AG04450 (cell line): ENCODE data around the gene LRMDA. TPM values are rescaled to one million over a fixed set of nuclear protein-coding genes. Genes with fewer than 3 reads are reported as not detected.

Experiments used
- CTCF ChIA-PET: fragments of 300-600, 350-600 bp; formaldehyde crosslinking; extraction: SDS; loops from one replicate; lab custom pipeline; 2022; ENCODE audit warnings: antibody characterized with exemption, inconsistent platforms; lab: Charles Lee
- POLR2A ChIA-PET: fragments of 350-600 bp; formaldehyde crosslinking; extraction: SDS; loops from one replicate; lab custom pipeline; 2021; ENCODE audit warnings: antibody characterized with exemption, inconsistent platforms; lab: Yijun Ruan, JAX
- DNase-seq: peaks from one replicate; pipeline ENCODE4 v3.0.0-alpha.2; 2011; ENCODE audit warnings: low read depth, low spot score
- H3K27ac ChIP-seq: one replicate; pipeline ENCODE4 v1.5.1; 2012; ENCODE audit warnings: low read depth, low read length, control low read depth
- H3K27me3 ChIP-seq: one replicate; pipeline ENCODE4 v1.6.0; 2012; ENCODE audit warnings: low read length; ENCODE audit not compliant: control insufficient read depth, insufficient read depth
- H3K4me3 ChIP-seq: 2 replicates; pipeline ENCODE4 v1.5.1; 2011; ENCODE audit warnings: mild to moderate bottlenecking, low read depth, low read length, control low read depth
- H3K9me3 ChIP-seq: 2 replicates; pipeline ENCODE4 v1.5.1; 2012; ENCODE audit warnings: low read length; ENCODE audit not compliant: control insufficient read depth, insufficient read depth
- CTCF ChIP-seq: IDR thresholded peaks from 2 replicates; pipeline ENCODE4 v1.5.1; 2011; ENCODE audit warnings: low read depth, low read length, control low read depth, inconsistent platforms
- polyA plus RNA-seq: library from polyadenylated mRNA; depleted of rRNA; stranded (reverse); fragments of >200 nt; gene quantifications from 2 replicates; pipeline ENCODE4 v1.2.3, GENCODE V29; 2011

The LRMDA gene
- polyA plus RNA-seq, 1 experiment = 0.12 TPM

GRCh38 chr10:76572021-76572420 is 1140.6 kb downstream of the LRMDA start:
- no peaks in the 10 kb centered on the region for H3K9me3 ChIP-seq
- CTCF ChIA-PET = no interaction called here
- no peak for TF ChIP-seq CTCF
- DNase-seq = no peak
- no peaks in the 10 kb centered on the region for H3K27me3 ChIP-seq
- no peak overlapping the region for H3K27ac ChIP-seq
- no peak overlapping the region for H3K4me3 ChIP-seq
- POLR2A ChIA-PET = no interaction called here

- no peaks in the 10 kb centered on the region for H3K27me3 ChIP-seq
- DNase-seq = peak; percentile 46
- H3K4me3 ChIP-seq = no peak overlapping the region
- H3K27ac ChIP-seq = no peak overlapping the region
- H3K9me3 ChIP-seq = no peaks in the 10 kb centered on the region
- ChIA-PET POLR2A (interaction anchor here (0.7 kb wide), 1 partner anchor 17 kb away, joined by 4 read pairs; no protein-coding TSS in a partner anchor), CTCF (no interaction called here)
- TF ChIP-seq CTCF = no peak
Measured at GRCh38 chr10:76576276-76576962, 1145.0 kb downstream of the LRMDA start.

- Histone ChIP-seq H3K27me3 (no peaks in the 10 kb centered on the region), H3K27ac (no peak overlapping the region), H3K4me3 (no peak overlapping the region), H3K9me3 (no peaks in the 10 kb centered on the region)
- ChIA-PET POLR2A (no interaction called here), CTCF (no interaction called here)
- no peak for DNase-seq
- TF ChIP-seq CTCF = no peak
Measured at GRCh38 chr10:76577455-76577854, 1146.0 kb downstream of the LRMDA start.

GRCh38 chr10:76581506-76582256 is 1150.3 kb downstream of the LRMDA start:
- ChIA-PET CTCF (no interaction called here), POLR2A (interaction anchor here (0.5 to 0.9 kb wide), 2 partner anchors 23 to 278 kb away, joined by 3 to 6 read pairs; no protein-coding TSS in a partner anchor)
- H3K4me3 ChIP-seq = no peak overlapping the region
- H3K27me3 ChIP-seq = no peaks in the 10 kb centered on the region
- H3K9me3 ChIP-seq = no peaks in the 10 kb centered on the region
- no peak overlapping the region for H3K27ac ChIP-seq
- TF ChIP-seq CTCF = no peak
- DNase-seq = no peak

- CTCF ChIA-PET = no interaction called here
- H3K27ac ChIP-seq = no peak overlapping the region
- no peaks in the 10 kb centered on the region for H3K27me3 ChIP-seq
- no peak overlapping the region for H3K4me3 ChIP-seq
- POLR2A ChIA-PET = interaction anchor here (1.3 kb wide), 1 partner anchor 23 kb away, joined by 5 read pairs; no protein-coding TSS in a partner anchor
- no peak for DNase-seq
- TF ChIP-seq CTCF = no peak
- H3K9me3 ChIP-seq = no peaks in the 10 kb centered on the region
Measured at GRCh38 chr10:76582531-76582930, 1151.1 kb downstream of the LRMDA start.
